ENCODE data around the gene ATAD2B.
A peak's percentile ranks its signal among the peaks of the same experiment; 100 is the strongest.

Gene ATAD2B

DNA sequence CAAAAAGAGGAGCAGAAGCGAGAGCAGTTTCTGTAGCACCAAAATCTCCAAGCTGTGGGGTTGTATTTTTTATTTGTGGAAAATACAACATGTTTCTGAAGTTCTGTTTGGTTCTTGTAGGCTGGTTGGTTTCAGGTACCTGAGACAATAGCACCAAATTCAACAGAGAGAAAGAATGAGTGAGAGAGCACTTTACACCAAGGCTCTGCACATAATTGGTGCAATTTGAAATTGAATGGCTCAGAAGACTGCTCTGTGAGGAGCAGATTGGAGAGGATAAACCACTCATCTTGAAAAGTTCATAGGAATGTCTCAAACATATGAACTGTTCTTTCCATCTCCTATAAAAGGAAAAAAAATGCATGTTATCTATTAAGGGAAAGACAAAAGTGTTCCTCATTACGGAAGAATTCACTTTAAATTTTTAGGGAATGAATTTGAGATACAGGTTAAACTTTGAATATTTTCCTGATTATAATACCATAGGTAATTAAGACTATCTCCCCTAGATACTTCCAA, 175.1 kb downstream of the ATAD2B start:
- no peak overlapping the region for H3K9ac ChIP-seq (ENCODE audit: low read length)
- no peak overlapping the region for H2BK12ac ChIP-seq (ENCODE audit: low read length)
- no CpG with 5 or more reads among the region's 2 CpGs for WGBS (ENCODE audit: extremely low coverage, insufficient coverage, insufficient read length)

DNA sequence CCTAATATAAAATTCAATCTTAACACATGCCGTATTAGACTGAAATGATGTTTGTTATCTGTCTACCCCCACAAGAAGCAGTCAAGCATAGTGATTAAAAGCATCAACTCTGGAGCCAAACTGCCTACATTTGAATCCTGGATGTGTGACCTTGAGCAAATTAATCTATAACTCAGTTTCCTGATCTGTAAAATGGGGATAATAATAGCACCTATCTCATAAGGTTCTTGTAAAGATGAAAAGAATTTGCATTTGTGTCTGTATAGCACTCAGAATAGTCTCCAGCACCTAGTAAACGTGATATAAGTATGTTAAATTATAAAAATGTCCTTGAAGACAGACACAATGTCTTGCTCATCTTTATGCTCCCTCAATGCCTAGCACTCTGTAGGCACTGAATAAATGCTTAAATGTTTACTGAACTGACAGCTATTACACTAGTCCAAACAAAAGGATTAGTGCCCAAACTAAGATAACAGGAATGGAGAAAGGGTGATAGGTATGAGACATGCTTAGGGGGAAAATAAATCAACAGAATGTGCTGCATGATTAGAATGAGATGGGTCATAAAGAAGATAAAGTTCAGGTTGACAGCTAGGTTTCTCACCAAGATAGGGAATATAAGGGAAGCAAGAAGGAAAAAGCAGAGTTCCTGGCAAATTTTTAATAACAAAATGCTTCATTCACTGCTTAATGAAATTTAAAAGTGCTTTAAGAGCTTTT, 180.6 kb downstream of the ATAD2B start:
- no peak overlapping the region for H3K4ac ChIP-seq (ENCODE audit: low read depth, low read length)
- peaks cover 0 to 3% of the 10 kb centered on the region in 2 experiments for H3K36me3 ChIP-seq (ENCODE audit: control insufficient read depth in 1 of 2, insufficient read depth in 2 of 2, low read length in 2 of 2)
- H4K12ac ChIP-seq (ENCODE audit: low read depth, low read length), result no peak overlapping the region
- H3K27ac ChIP-seq (ENCODE audit: low read depth, low read length), result no peak overlapping the region
- no peaks in the 10 kb centered on the region for H3K9me3 ChIP-seq (ENCODE audit: insufficient read depth, low read depth, low read length)
- no CpG with 5 or more reads among the region's 2 CpGs for WGBS (ENCODE audit: extremely low coverage, insufficient coverage, insufficient read length)
- no peak for DNase-seq
- H4K91ac ChIP-seq (ENCODE audit: low read depth, low read length), result no peak overlapping the region
- H3K79me1 ChIP-seq (ENCODE audit: low read length), result no peaks in the 10 kb centered on the region
- no peak overlapping the region for H2BK12ac ChIP-seq (ENCODE audit: low read length)
- H3K4me1 ChIP-seq (ENCODE audit: control insufficient read depth in 1 of 2, insufficient read depth in 2 of 2, low read length in 2 of 2), result no peaks in the 10 kb centered on the region
- H3K9ac ChIP-seq (ENCODE audit: low read length), result no peak overlapping the region
- H2BK120ac ChIP-seq (ENCODE audit: insufficient read depth, low read length, poor library complexity), result no peak overlapping the region
- no peak overlapping the region for H2AFZ ChIP-seq (ENCODE audit: insufficient read depth, low read length, poor library complexity)
- H3K4me3 ChIP-seq (ENCODE audit: low read depth, low read length), result no peak overlapping the region
- no peaks in the 10 kb centered on the region for H3K27me3 ChIP-seq (ENCODE audit: insufficient read depth, low read length)
- no peak overlapping the region for H3K18ac ChIP-seq (ENCODE audit: low read length)
- no peak overlapping the region for H4K8ac ChIP-seq (ENCODE audit: low read depth, low read length)
- no peak overlapping the region for H2AK5ac ChIP-seq (ENCODE audit: low read length)
- H3K4me2 ChIP-seq (ENCODE audit: low read length), result no peak overlapping the region
- H3K14ac ChIP-seq (ENCODE audit: low read length), result no peak overlapping the region
- H2BK5ac ChIP-seq (ENCODE audit: low read depth, low read length, poor library complexity), result no peak overlapping the region
- no peak overlapping the region for H3K23ac ChIP-seq (ENCODE audit: low read length)
- no peaks in the 10 kb centered on the region for H3K79me2 ChIP-seq (ENCODE audit: control insufficient read depth, insufficient read depth, low read length, poor library complexity)

More for the DNA sequence above, 175.1 kb downstream of the ATAD2B start:
- no peak overlapping the region for H2BK120ac ChIP-seq (ENCODE audit: insufficient read depth, low read length, poor library complexity)
- no peak overlapping the region for H3K4me3 ChIP-seq (ENCODE audit: low read depth, low read length)
- no peak overlapping the region for H4K91ac ChIP-seq (ENCODE audit: low read depth, low read length)
- H3K14ac ChIP-seq (ENCODE audit: low read length), result no peak overlapping the region
- H3K9me3 ChIP-seq (ENCODE audit: insufficient read depth, low read depth, low read length), result peaks cover 1% of the 10 kb centered on the region
- H3K4me2 ChIP-seq (ENCODE audit: low read length), result no peak overlapping the region
- H4K12ac ChIP-seq (ENCODE audit: low read depth, low read length), result no peak overlapping the region
- H2AFZ ChIP-seq (ENCODE audit: insufficient read depth, low read length, poor library complexity), result no peak overlapping the region
- no peak overlapping the region for H2AK5ac ChIP-seq (ENCODE audit: low read length)
- H3K4ac ChIP-seq (ENCODE audit: low read depth, low read length), result no peak overlapping the region
- no peaks in the 10 kb centered on the region for H3K4me1 ChIP-seq (ENCODE audit: control insufficient read depth in 1 of 2, insufficient read depth in 2 of 2, low read length in 2 of 2)
- H3K79me2 ChIP-seq (ENCODE audit: control insufficient read depth, insufficient read depth, low read length, poor library complexity), result no peaks in the 10 kb centered on the region
- no peak overlapping the region for H4K8ac ChIP-seq (ENCODE audit: low read depth, low read length)
- H3K23ac ChIP-seq (ENCODE audit: low read length), result no peak overlapping the region
- no peaks in the 10 kb centered on the region for H3K27me3 ChIP-seq (ENCODE audit: insufficient read depth, low read length)
- H3K36me3 ChIP-seq (ENCODE audit: control insufficient read depth in 1 of 2, insufficient read depth in 2 of 2, low read length in 2 of 2), result peaks cover 0 to 3% of the 10 kb centered on the region in 2 experiments
- peak in 1 of 2 donors; percentile 45 for DNase-seq
- no peak overlapping the region for H2BK5ac ChIP-seq (ENCODE audit: low read depth, low read length, poor library complexity)
- no peak overlapping the region for H3K18ac ChIP-seq (ENCODE audit: low read length)
- no peak overlapping the region for H3K27ac ChIP-seq (ENCODE audit: low read depth, low read length)
- H3K79me1 ChIP-seq (ENCODE audit: low read length), result no peaks in the 10 kb centered on the region

DNA sequence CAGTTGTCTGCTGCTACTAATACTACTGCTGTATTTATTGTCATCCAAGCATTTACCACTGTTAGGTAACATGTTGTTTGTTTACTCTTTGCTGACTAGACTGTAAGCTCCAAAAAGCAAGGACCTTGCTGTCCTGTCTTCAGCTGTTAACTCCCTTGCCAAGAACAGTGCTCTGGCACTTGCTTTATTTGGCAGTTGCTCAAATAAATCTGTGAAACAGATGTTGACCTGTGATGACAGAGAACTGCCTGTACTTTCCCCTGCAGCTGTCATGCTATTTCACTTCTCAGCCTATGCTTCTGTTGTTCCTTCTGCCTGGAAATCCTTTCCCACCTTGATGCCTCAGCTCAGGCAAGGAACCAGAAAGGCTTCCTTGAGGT, 181.2 kb downstream of the ATAD2B start:
- DNase-seq, result no peak
- Histone ChIP-seq H3K18ac (ENCODE audit: low read length) (no peak overlapping the region), H2AK5ac (ENCODE audit: low read length) (no peak overlapping the region), H4K91ac (ENCODE audit: low read depth, low read length) (no peak overlapping the region), H2BK120ac (ENCODE audit: insufficient read depth, low read length, poor library complexity) (no peak overlapping the region), H2AFZ (ENCODE audit: insufficient read depth, low read length, poor library complexity) (no peak overlapping the region), H3K9ac (ENCODE audit: low read length) (no peak overlapping the region), H3K27me3 (ENCODE audit: insufficient read depth, low read length) (no peaks in the 10 kb centered on the region), H4K8ac (ENCODE audit: low read depth, low read length) (no peak overlapping the region), H3K4me1 (ENCODE audit: control insufficient read depth in 1 of 2, insufficient read depth in 2 of 2, low read length in 2 of 2) (no peaks in the 10 kb centered on the region), H3K27ac (ENCODE audit: low read depth, low read length) (no peak overlapping the region), H3K36me3 (ENCODE audit: control insufficient read depth in 1 of 2, insufficient read depth in 2 of 2, low read length in 2 of 2) (peaks cover 0 to 3% of the 10 kb centered on the region in 2 experiments), H3K4me2 (ENCODE audit: low read length) (no peak overlapping the region), H3K79me2 (ENCODE audit: control insufficient read depth, insufficient read depth, low read length, poor library complexity) (no peaks in the 10 kb centered on the region), H3K79me1 (ENCODE audit: low read length) (no peaks in the 10 kb centered on the region), H2BK12ac (ENCODE audit: low read length) (no peak overlapping the region), H3K9me3 (ENCODE audit: insufficient read depth, low read depth, low read length) (no peaks in the 10 kb centered on the region), H3K4me3 (ENCODE audit: low read depth, low read length) (no peak overlapping the region), H3K4ac (ENCODE audit: low read depth, low read length) (no peak overlapping the region), H4K12ac (ENCODE audit: low read depth, low read length) (no peak overlapping the region), H3K23ac (ENCODE audit: low read length) (no peak overlapping the region), H2BK5ac (ENCODE audit: low read depth, low read length, poor library complexity) (no peak overlapping the region), H3K14ac (ENCODE audit: low read length) (no peak overlapping the region)

DNA sequence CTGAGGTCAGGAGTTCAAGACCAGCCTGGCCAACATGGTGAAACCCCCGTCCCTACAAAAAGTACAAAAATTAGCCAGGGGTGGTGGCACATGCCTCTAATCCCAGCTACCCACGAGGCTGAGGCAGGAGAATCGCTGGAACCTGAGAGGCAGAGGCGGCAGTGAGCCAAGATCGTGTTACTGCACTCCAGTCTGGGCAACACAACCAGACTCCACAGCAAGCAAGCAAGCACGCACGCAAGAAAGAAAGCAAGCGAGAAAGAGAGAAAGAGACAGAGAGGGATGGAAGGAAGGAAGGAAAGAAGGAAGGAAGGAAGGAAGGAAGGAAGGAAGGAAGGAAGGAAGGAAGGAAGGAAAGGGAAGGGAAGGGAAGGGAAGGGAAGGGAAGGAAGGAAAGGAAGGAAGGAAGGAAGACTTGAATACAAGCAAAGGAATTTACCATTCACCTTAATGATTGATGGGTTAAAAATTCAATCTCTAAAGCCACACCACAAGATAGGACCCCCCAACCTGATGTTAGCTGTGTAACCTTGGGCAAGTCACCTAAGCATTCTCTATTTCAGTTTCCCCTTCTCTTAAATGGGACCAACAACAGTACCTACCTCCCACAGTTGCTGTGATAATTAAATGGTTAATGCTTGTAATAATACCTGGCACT, 181.7 kb downstream of the ATAD2B start:
- no peak for DNase-seq

More for the DNA sequence above, 181.7 kb downstream of the ATAD2B start:
- Histone ChIP-seq H3K14ac (ENCODE audit: low read length) (no peak overlapping the region), H3K4ac (ENCODE audit: low read depth, low read length) (no peak overlapping the region), H3K36me3 (ENCODE audit: control insufficient read depth in 1 of 2, insufficient read depth in 2 of 2, low read length in 2 of 2) (peaks cover 0 to 3% of the 10 kb centered on the region in 2 experiments), H3K4me1 (ENCODE audit: control insufficient read depth in 1 of 2, insufficient read depth in 2 of 2, low read length in 2 of 2) (no peaks in the 10 kb centered on the region), H4K12ac (ENCODE audit: low read depth, low read length) (no peak overlapping the region), H3K4me2 (ENCODE audit: low read length) (no peak overlapping the region), H3K23ac (ENCODE audit: low read length) (no peak overlapping the region), H2AFZ (ENCODE audit: insufficient read depth, low read length, poor library complexity) (no peak overlapping the region), H3K4me3 (ENCODE audit: low read depth, low read length) (no peak overlapping the region), H4K8ac (ENCODE audit: low read depth, low read length) (no peak overlapping the region), H3K9ac (ENCODE audit: low read length) (no peak overlapping the region), H2BK120ac (ENCODE audit: insufficient read depth, low read length, poor library complexity) (no peak overlapping the region), H3K18ac (ENCODE audit: low read length) (no peak overlapping the region), H2AK5ac (ENCODE audit: low read length) (no peak overlapping the region), H3K27ac (ENCODE audit: low read depth, low read length) (no peak overlapping the region), H4K91ac (ENCODE audit: low read depth, low read length) (no peak overlapping the region), H3K79me1 (ENCODE audit: low read length) (no peaks in the 10 kb centered on the region), H2BK5ac (ENCODE audit: low read depth, low read length, poor library complexity) (no peak overlapping the region), H2BK12ac (ENCODE audit: low read length) (no peak overlapping the region), H3K27me3 (ENCODE audit: insufficient read depth, low read length) (no peaks in the 10 kb centered on the region), H3K9me3 (ENCODE audit: insufficient read depth, low read depth, low read length) (no peaks in the 10 kb centered on the region), H3K79me2 (ENCODE audit: control insufficient read depth, insufficient read depth, low read length, poor library complexity) (no peaks in the 10 kb centered on the region)
- no CpG with 5 or more reads among the region's 8 CpGs for WGBS (ENCODE audit: extremely low coverage, insufficient coverage, insufficient read length)
